M059J (cell line): Measurements from ENCODE around the gene SON. TPM values are rescaled to one million over a fixed set of nuclear protein-coding genes. Genes with fewer than 3 reads are reported as not detected.
"Not testable (repeated sequence)": the region's sequence is repeated elsewhere in the genome, so short reads cannot be mapped to it uniquely, and the experiment has no call there.

ENCODE experiments used
- DNase-seq: peaks from one replicate; pipeline ENCODE4 v3.0.0-alpha.2; 2012; ENCODE audit warnings: low read depth
- total RNA-seq: library from RNA; depleted of rRNA; stranded (reverse); fragments of >200 nt; shearing (Covaris generic); gene quantifications from 2 replicates; pipeline ENCODE4 v1.2.3, GENCODE V29; 2014; rRNA removed

SON gene
- total RNA-seq, 1 experiment from 2014 or later = 714 TPM

DNA sequence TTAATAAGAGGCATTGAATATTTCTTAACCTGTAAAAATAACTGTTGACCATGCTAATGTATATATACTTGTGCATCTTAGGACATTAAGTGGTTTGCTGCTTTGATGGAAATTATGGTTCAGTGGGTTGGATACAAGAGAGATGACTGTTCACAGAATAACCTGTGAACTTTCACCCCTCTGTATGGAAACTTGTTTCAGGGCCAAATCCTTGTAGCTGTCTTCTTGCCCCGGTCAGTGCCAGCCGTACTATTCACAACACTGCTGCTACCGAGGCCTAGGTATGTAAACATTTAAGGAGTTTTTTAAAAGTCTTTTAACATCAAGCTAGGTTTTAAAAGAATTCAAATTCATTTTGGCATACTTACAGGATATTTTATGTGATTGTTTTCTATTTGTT is 29.5 kb downstream of the SON start:
- DNase-seq = no peak

DNA sequence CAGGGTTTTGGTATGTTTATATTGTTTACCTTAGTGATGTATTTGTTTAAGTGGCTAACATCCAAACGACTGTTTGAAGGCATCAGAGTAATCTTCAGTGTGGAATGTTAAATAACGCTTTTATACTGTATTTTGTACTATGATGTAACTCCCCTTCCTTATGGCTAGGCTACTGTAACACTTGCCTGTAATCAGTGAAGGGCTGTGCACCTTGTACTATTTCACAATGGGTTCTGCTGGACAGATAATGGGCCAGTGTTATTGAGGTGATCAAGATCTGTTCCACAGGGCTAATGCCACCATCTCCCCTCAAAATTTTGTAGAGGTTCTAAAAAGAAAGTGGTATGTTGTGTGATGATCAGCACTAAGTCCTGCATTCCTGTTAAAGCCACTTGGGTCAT is 33.9 kb downstream of the SON start:
- not testable (repeated sequence) for DNase-seq

DNA sequence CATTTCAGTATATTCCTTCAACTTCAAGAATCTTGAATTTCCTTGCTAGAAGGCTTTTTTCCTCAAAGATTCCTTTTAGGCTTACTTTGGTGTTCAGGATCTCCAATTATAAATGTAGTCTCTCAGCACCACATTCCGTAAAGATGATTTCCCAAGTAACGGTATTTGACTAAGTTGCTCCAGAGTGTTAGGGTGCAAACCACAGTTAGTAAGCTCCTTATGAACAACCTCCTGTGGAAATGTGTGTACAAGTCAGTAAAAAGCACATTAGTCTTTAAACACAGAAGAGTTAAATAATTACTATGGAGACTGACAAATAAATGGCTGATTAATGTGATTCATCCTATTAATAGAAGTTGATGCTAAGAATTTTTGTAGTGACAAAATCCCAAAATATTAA is 35.4 kb downstream of the SON start:
- DNase-seq = peak; percentile 62

DNA sequence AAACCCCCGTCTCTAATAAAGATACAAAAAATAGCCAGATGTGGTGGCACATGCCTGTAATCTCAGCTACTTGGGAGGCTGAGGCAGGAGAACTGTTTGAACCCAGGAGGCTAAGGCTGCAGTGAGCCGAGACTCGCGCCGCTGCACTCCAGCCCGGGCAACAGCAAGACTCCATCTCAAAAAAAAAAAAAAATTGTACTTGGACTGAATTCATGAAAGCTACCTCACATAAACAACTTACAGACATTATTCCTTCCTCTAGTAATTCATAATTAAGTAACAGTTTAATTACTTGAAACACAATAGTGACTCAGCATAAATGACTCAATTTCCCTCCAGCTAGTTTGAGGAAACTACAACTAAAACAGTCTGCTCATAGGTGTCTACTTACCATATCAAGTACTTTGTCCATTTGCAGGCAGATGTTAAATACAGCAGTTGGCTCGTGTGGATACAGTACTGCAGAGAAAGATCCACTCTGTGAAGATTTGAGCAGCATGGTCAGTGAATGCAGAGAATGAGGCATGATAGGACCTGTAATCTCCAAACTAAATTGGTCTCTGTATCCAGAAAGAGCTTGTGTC is 36.2 kb downstream of the SON start:
- peak; percentile 76 for DNase-seq

DNA sequence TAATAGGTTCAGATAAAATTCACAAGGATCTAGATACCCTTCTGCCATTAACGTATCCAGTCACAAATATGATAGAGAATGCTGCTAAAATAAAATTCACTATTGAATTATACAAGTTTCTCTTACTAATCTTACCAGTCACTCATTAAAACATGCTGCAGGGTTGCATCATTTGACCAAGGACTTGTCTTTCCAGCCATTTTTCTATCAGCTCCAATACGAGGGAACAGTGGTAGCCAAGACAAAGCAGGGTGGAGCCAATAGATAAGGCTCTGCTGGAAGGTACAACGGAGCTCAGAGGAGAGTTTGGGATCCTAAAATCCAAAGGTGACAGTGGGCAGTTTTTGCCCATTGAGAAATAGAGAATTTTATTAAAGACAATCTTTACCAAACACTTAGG is 41.6 kb downstream of the SON start:
- DNase-seq = no peak

DNA sequence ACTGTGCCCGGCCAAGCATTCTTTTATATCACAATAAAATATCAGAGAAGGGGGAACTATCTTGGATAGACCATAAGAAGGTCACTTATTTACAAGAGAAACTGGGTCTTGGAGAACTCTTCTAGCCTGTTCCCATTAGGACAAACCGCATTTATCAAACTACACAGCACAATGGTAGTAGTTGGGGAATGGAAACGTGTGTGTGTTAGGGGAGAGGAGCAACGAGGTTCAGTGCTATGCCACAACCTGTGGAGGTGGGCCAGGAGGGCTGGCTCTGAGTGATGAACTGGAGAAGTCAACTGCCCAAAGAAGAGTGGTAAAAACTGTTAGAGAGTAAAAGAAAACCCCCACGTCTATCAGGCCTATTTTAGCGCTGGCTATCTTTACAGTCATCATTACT is 44.1 kb downstream of the SON start:
- DNase-seq = no peak

DNA sequence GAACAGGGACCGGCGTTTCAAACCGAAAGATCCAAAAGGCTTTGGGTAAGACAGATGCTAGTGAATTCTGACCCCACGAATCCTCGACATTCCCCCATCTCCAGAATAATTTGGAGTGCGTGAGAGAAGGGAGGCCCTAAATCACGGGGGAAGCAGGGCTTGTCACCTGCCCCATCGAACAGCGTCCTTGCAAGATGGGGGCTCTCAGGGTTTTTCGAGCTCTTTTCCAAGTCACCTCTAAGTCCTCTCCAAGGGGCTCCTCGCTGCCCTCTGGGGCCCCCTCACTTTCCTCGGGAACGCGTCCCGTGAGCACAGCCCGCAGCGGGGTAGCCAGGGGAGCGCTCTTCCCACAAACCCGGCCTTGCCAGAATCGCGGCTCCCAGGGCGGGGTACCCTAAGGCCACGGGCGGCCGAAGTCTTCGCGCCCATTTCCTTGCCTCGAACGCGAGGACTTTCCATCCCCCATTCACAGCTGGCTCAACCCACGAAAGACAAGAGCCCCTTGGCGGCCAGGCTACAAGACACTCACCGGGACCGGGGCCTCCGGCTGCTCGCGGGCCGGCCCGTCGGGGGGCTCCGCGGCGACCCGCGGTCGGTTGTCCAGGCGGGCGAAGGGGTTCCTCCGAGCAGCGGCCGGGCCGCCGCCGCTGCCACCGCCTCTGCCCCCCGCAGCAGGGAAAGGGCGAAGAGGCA is 45.1 kb downstream of the SON start:
- DNase-seq = peak; percentile 61

DNA sequence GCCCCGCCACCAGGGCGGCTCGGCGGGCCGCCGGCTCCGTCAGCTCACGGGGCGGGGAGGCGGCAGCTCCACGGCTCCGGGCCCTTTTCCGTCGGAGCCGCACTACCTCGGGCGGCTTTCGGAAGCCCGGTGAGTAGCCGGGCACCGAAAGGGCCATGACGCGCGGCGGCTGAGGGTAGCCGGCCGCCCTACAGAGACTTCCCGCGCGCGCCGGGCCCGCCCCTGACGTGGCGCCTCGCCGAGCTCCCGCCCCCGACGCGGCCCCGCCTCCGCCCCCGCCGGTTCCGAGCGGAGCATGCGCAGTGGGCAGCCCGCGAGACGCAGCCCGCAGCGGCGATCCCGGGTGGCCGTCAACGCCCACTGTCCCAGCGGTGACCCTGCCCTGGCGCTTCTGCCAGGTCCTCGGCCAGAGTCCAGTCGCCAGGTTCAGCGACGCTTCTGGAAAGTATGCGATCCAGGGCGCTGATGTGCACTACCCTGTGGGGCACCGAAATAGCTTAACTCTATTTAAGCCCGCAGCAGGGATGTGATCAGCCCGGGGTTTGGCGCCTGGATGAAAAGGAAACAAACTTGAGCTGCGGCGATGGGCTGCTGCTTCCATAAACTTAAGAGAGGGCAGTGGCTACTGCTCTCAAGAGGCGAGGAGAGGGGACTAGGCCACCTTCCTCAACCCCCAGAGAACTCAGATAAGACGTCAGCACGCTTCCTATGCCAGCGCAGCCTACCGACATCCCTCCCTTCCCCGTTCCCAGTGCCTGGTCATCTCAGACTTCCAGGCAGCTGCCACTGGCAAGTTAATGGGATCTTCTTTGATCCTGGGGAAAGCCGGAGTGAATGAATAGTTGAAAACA is 45.9 kb downstream of the SON start, which contains the start of gene DONSON:
Gene DONSON (minus strand): TSS at position 200 of the 851 bp plus-strand sequence. CDS start 43 bp downstream, at position 157.
- peak; percentile 94 for DNase-seq

DNA sequence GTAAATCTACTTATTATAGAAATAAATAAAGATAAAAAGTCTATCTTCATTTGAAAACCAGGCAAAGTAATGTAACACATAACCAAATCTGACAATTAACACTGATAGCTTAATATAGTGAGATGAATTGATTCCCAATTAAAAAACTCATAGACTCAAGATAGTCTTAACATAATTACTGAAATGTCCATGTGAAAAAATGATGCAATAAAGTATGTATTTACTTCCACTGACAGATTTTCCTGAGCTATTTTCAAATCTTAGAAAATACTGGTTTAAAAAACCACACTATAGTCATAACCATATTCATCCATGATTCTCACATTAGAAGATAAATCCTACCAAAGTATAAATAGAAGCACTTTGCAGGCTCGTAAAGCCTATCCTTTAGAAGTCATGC is 55.2 kb downstream of the SON start:
- DNase-seq = no peak

DNA sequence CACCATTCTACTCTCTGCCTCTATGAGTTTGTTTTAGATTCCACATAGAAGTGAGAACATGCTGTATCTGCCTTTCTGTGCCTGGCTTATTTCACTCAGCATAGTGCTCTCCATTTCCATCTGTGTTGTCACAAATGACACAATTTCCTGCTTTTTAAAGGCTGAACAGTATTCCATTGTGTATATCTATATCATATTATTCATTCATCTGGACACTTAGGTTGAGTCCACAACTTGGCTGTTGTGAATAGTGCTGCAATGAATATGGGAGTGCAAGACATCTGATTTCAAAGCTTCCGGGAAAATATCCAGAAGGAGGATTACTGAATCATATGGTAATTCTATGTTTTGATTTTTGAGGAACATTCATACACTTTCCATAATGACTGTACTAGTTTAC is 65.7 kb downstream of the SON start:
- DNase-seq = no peak

DNA sequence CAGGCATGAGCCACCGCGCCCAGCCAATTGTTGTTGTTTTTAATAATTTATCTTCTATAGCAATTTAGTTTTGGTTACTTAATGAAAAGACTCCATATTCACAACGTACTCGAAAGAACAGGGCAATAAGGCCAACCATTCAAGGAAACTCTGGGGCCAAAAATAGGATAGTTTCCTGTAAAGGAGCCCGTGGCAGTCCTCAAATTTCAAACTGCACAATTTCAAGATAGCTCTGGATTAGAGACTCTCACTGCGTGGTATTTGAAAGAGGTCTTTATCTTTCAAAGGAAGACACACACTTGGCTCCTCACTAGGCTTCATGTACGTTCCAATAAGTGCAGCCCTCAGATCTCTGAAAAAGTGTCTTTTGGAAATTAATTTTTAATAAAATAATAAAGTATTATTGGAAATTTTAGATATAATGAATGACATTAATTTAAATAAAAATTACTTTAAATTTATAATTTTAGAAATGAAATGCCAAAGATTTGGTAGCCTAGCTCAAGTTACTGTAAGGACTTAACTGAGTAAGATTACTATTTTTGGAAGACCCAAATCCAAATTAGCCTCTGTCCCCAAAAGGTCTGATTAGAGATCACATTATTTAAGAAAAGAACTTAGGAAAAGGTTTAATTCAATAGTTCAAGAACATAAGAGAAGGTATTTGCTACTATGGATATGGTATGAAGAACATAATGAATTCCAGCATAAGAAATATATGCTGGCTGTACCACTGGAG is 68.3 kb downstream of the SON start:
- DNase-seq = no peak

DNA sequence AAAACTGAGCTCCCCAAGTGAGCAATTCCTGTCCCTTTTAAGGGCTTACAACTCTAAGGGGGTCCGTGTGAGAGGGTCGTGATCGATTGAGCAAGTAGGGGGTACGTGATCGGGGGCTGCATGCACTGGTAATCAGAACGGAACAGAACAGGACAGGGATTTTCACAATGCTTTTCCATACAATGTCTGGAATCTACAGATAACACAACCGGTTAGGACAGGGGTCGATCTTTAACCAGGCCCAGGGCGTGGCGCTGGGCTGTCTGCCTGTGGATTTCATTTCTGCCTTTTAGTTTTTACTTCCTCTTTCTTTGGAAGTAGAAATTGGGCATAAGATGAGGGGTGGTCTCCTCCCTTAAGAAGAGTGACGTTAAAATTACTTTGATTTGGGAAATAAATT is 74.7 kb downstream of the SON start:
- DNase-seq = not testable (repeated sequence)

DNA sequence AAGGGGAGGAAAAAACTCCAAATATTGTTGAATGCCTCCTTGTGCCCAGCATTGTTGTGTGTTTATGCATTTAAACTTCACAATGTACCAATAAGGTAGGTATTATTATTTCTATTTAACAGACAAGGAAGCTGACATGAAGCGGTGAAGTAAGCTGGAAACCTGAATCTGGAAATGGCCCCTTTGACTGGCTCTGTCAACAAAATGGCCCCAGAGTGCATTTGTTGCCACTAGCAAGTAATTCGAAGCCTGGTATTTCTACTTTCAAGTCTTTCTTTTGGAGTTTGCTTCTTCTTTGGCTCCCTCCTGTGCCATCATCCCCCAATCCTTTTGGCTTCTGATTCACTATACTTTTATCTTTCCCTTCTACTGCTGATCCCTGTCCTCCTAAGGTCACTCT is 75.6 kb downstream of the SON start:
- DNase-seq = no peak

DNA sequence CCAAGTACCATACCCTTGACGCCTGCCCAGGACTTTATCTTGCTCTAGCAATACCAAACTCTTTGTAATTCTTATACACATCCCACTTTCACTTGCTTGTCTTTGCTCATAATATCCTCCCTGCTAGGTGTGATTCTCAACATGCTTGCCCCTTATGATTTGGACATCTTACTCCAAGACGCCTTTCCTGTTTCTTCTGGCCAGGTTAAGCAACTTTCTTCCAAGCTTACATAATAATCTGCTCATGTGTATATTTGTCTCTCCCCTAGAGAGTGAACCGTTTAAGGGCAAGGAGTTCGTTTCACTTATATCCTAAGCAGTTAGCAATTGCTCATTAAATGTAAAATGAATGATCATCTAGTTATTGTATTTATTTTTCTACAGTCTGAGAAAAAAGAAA is 76.9 kb downstream of the SON start:
- no peak for DNase-seq

DNA sequence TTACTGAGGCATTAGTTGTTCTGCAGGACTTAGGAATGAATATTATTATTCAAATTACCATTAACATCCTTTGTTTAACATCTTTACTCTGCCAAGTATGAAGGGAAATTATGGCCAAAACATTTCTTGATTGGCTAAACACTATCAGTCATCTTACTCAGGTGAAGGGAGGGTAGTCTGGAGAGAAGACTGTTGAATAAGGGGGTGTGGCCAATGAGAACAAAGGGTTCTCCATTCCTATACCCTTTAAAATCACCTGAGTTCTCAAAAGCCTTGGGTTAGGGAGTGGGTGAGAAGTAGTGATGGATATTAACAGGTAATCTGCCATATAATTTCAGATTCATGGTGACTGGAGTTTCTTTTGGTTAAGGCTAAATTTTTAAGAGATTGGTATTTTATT is 79.4 kb downstream of the SON start:
- DNase-seq = no peak

DNA sequence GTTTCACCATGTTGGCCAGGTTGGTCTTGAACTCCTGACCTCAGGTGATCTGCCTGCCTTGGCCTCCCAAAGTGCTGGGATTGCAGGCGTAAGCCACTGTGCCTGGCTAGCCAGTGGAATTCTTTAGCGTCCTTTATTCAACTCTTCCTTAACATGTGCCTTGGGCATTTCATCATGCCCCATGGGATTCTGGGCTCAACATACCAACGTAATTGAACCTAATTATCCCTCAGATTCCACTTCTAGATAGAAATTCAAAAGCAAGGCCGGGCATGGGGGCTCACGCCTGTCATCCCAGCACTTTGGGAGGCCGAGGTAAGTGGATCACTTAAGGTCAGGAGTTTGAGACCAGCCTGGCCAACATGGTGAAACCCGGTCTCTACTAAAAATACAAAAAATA is 83.3 kb downstream of the SON start:
- not testable (repeated sequence) for DNase-seq

Other genes starting within 250 kb of the SON start
- 15.1 and 19.8 TPM in 2 replicates for gene IFNAR1, start 218.1 kb upstream of the SON start, total RNA-seq
- gene IFNGR2, start 139.6 kb upstream of the SON start, total RNA-seq = 75.2 and 80.1 TPM in 2 replicates
- 57.2 and 58.6 TPM in 2 replicates for gene TMEM50B, start 63.1 kb upstream of the SON start, total RNA-seq
- 1.9 TPM in 2 replicates for gene DNAJC28, start 51.3 kb upstream of the SON start, total RNA-seq
- gene GART, start 921 bp upstream of the SON start, total RNA-seq = 89.8 and 114 TPM in 2 replicates
- gene DONSON, start 45.6 kb downstream of the SON start, total RNA-seq = 73.6 and 106 TPM in 2 replicates
- 9.0 and 23.8 TPM in 2 replicates for gene CRYZL1, start 98.7 kb downstream of the SON start, total RNA-seq
- 25.2 and 29.8 TPM in 2 replicates for gene ITSN1, start 99.5 kb downstream of the SON start, total RNA-seq